ENCODE measurements around the gene ANAPC4. TPM values are rescaled to one million over a fixed set of nuclear protein-coding genes. Genes with fewer than 3 reads are reported as not detected.

ANAPC4 gene
- total and polyA plus RNA-seq, 2 of the 13 experiments (the other 11 are each of a cell fraction or from before 2014, with no cell fraction given) = 14.5 to 30.2 TPM

DNA sequence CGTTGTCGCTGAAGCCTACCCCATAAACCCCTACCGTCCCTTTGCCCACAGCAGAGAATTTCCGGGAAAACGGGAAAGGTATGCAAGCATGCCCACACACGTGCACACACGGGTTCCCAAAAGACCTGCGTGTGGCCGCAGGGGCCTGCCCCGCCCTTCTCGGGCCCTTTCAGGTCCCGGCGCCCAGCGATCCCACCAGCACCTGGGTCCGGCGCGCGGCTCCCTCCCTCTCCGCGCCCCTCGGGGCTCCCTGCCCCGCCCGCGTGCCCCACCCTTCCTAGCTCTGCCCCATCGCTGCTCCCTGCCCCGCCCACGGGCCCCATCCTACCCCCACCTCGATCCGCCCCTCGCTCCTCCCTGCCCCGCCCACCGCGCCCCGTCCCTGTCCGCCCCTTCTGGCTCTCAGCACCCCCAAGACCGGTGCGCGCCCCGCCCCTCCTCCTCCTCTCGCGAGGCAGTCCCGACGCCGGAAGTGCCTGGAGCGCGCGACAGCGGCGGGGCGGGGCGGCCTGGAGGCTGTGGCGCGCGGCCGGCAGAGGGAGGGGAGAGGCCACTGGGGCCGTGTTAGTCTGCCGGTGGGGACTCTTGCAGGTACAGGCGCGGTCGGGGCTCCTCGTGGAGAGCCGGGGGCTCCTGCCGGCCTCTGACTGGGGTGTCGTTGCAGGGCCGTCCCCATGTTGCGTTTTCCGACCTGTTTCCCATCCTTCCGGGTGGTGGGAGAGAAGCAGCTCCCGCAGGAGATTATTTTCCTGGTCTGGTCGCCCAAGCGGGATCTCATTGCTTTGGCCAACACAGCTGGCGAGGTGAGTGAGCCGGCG, at the start of gene ANAPC4 (continued):
- TF ChIP-seq ZNF253 (CRISPR knock-in tag; IDR thresholded peaks at IDR 0.05; ENCODE audit: borderline replicate concordance) (no peak), SETDB1 (CRISPR knock-in tag; IDR thresholded peaks at IDR 0.05; ENCODE audit: borderline replicate concordance) (no peak), NFE2 (CRISPR knock-in tag; IDR thresholded peaks at IDR 0.05) (no peak), ZNF30 (CRISPR knock-in tag; IDR thresholded peaks at IDR 0.05) (no peak), ZNF24 (IDR thresholded peaks at IDR 0.05) (no peak), ZMYM2 (CRISPR knock-in tag; IDR thresholded peaks at IDR 0.05) (no peak), ZNF230 (CRISPR knock-in tag; IDR thresholded peaks at IDR 0.05) (no peak; the same call in 1 of the 2 replicates), MLLT10 (CRISPR knock-in tag; IDR thresholded peaks at IDR 0.05) (no peak), MED1 (CRISPR knock-in tag; IDR thresholded peaks at IDR 0.05) (peak; percentile 30; the same call in 1 of the 2 replicates), XRCC5 (optimal IDR thresholded peaks at IDR 0.05; ENCODE audit: low read length) (no peak), YY1 (IDR thresholded peaks at IDR 0.05; ENCODE audit: insufficient read depth, insufficient replicate concordance, low read depth, low read length) (peak; percentile 55), ZNF629 (CRISPR knock-in tag; conservative IDR thresholded peaks at IDR 0.05) (no peak), FOXA3 (CRISPR knock-in tag; IDR thresholded peaks at IDR 0.05) (0 out of 2 replicates have a peak, but pooled peaks have one; percentile 30), ZNF333 (CRISPR knock-in tag; IDR thresholded peaks at IDR 0.05; ENCODE audit: borderline replicate concordance) (no peak), CHD2 (IDR thresholded peaks at IDR 0.05; ENCODE audit: low read depth, low read length) (peak; percentile 95), NFRKB (IDR thresholded peaks at IDR 0.05) (no peak), KLF15 (CRISPR knock-in tag; IDR thresholded peaks at IDR 0.05; ENCODE audit: borderline replicate concordance) (no peak), ZNF205 (CRISPR knock-in tag; IDR thresholded peaks at IDR 0.05) (no peak), SKI (IDR thresholded peaks at IDR 0.05; ENCODE audit: partially characterized antibody) (peak; percentile 58), ZNF569 (CRISPR knock-in tag; IDR thresholded peaks at IDR 0.05; ENCODE audit: borderline replicate concordance) (no peak), ZNF317 (CRISPR knock-in tag; IDR thresholded peaks at IDR 0.05) (no peak)
- TF ChIP-seq, protein P1, sequence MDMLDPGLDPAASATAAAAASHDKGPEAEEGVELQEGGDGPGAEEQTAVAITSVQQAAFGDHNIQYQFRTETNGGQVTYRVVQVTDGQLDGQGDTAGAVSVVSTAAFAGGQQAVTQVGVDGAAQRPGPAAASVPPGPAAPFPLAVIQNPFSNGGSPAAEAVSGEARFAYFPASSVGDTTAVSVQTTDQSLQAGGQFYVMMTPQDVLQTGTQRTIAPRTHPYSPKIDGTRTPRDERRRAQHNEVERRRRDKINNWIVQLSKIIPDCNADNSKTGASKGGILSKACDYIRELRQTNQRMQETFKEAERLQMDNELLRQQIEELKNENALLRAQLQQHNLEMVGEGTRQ (IDR thresholded peaks at IDR 0.05; ENCODE audit: low read depth, low read length) = no peak
- TF ChIP-seq, protein P1 (CRISPR knock-in tag; IDR thresholded peaks at IDR 0.05; ENCODE audit: borderline replicate concordance) = no peak
- TF ChIP-seq, protein P2, sequence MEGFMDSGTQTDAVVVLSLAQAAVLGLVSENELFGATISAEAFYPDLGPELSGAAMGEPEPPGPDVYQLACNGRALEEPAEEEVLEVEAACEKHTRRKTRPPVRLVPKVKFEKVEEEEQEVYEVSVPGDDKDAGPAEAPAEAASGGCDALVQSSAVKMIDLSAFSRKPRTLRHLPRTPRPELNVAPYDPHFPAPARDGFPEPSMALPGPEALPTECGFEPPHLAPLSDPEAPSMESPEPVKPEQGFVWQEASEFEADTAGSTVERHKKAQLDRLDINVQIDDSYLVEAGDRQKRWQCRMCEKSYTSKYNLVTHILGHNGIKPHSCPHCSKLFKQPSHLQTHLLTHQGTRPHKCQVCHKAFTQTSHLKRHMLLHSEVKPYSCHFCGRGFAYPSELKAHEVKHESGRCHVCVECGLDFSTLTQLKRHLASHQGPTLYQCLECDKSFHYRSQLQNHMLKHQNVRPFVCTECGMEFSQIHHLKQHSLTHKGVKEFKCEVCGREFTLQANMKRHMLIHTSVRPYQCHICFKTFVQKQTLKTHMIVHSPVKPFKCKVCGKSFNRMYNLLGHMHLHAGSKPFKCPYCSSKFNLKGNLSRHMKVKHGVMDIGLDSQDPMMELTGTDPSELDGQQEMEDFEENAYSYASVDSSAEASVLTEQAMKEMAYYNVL (CRISPR knock-in tag; IDR thresholded peaks at IDR 0.05; ENCODE audit: borderline replicate concordance) = peak; percentile 26; the same call in 1 of the 2 replicates
- TF ChIP-seq, protein P3, sequence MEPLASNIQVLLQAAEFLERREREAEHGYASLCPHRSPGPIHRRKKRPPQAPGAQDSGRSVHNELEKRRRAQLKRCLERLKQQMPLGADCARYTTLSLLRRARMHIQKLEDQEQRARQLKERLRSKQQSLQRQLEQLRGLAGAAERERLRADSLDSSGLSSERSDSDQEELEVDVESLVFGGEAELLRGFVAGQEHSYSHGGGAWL (CRISPR knock-in tag; IDR thresholded peaks at IDR 0.05) = peak; percentile 21; the same call in 1 of the 2 replicates
- TF ChIP-seq, protein P4, sequence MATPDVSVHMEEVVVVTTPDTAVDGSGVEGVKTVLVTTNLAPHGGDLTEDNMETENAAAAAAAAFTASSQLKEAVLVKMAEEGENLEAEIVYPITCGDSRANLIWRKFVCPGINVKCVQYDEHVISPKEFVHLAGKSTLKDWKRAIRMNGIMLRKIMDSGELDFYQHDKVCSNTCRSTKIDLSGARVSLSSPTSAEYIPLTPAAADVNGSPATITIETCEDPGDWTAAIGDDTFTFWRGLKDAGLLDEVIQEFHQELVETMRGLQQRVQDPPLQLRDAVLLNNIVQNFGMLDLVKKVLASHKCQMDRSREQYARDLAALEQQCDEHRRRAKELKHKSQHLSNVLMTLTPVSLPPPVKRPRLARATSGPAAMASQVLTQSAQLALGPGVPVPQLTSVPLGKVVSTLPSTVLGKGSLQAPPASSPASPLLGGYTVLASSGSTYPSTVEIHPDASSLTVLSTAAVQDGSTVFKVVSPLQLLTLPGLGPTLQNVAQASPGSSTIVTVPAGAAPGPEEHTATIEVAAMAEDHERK (CRISPR knock-in tag; IDR thresholded peaks at IDR 0.05; ENCODE audit: low read depth) = no peak
